ENCODE data around the gene HK2. TPM values are rescaled to one million over a fixed set of nuclear protein-coding genes. Genes with fewer than 3 reads are reported as not detected.
A peak's percentile ranks its signal among the peaks of the same experiment; 100 is the strongest.

HK2 gene
- polyA plus RNA-seq, 2 of the 4 experiments (the other 2 are of a cell fraction) = 0.37 to 1.2 TPM

- Histone ChIP-seq H3K4me2 (peak overlapping the region; percentile 4; the same call in 1 of the 3 replicates), H3K4me3 (no peak overlapping the region), H3K9me3 (no peaks in the 10 kb centered on the region), H3K27ac (0 out of 6 replicates have a peak overlapping the region, but pooled peaks of 1 of the 2 experiments have one; percentile 0), H3K4me1 (peaks cover 25% of the 10 kb centered on the region)
- ATAC-seq (no peak), DNase-seq (ENCODE audit: low read depth in 1 of 2, low spot score in 1 of 2) (no peak), FAIRE-seq (no peak)
- CTCF ChIA-PET = interaction anchor here (1.5 to 2.5 kb wide), 3 partner anchors 9 to 129 kb away, joined by 4 to 12 read pairs (median 12); no protein-coding TSS in a partner anchor
- TF ChIP-seq REST (IDR thresholded peaks at IDR 0.05) = no peak
- no peak for TF ChIP-seq RNF2 (IDR thresholded peaks at IDR 0.05; ENCODE audit: borderline replicate concordance, low read depth)
- no peak for TF ChIP-seq MAX (IDR thresholded peaks at IDR 0.05)
- TF ChIP-seq PBX3 (IDR thresholded peaks at IDR 0.05) = no peak
- no peak for TF ChIP-seq TFCP2L1 (CRISPR knock-in tag; IDR thresholded peaks at IDR 0.05)
- TF ChIP-seq RFX5 (IDR thresholded peaks at IDR 0.05) = no peak
- no peak for TF ChIP-seq JUN (IDR thresholded peaks at IDR 0.05)
- no peak for TF ChIP-seq NFE2L2 (conservative IDR thresholded peaks at IDR 0.05; ENCODE audit: low read length)
- TF ChIP-seq HOXB13 (CRISPR knock-in tag; IDR thresholded peaks at IDR 0.05; ENCODE audit: low read depth) = no peak
- TF ChIP-seq SREBF2 (IDR thresholded peaks at IDR 0.05) = no peak
- TF ChIP-seq ZNF302 (CRISPR knock-in tag; IDR thresholded peaks at IDR 0.05) = no peak
- TF ChIP-seq NPAS2 (CRISPR knock-in tag; IDR thresholded peaks at IDR 0.05; ENCODE audit: borderline replicate concordance) = no peak
- no peak for TF ChIP-seq EP300 (IDR thresholded peaks at IDR 0.05)
- TF ChIP-seq JUNB (IDR thresholded peaks at IDR 0.05) = no peak
- TF ChIP-seq CHD2 (IDR thresholded peaks at IDR 0.05; ENCODE audit: low read length, partially characterized antibody) = no peak
- TF ChIP-seq HOXB5 (CRISPR knock-in tag; IDR thresholded peaks at IDR 0.05) = no peak
- POLR2A ChIA-PET = no interaction called here
Observed at GRCh38 chr2:74843899-74844298, 10.0 kb downstream of the HK2 start.

GRCh38 chr2:74844752-74845151, 10.8 kb downstream of the HK2 start:
- CTCF ChIA-PET = interaction anchor here (1.4 to 2.5 kb wide), 4 partner anchors 8 to 130 kb away, joined by 4 to 12 read pairs (median 8); no protein-coding TSS in a partner anchor
- WGBS (ENCODE audit: missing lambda C conversion rate) = 93% methylated on average over 4 of the region's 4 CpGs
- POLR2A ChIA-PET = no interaction called here
- H3K4me1 ChIP-seq = peaks cover 25% of the 10 kb centered on the region
- H3K4me3 ChIP-seq = no peak overlapping the region
- no peak for DNase-seq (ENCODE audit: low read depth in 1 of 2, low spot score in 1 of 2)
- peak overlapping the region; percentile 45 for H3K4me2 ChIP-seq
- no peaks in the 10 kb centered on the region for H3K9me3 ChIP-seq
- TF ChIP-seq PBX3 (IDR thresholded peaks at IDR 0.05) (no peak), HEYL (CRISPR knock-in tag; IDR thresholded peaks at IDR 0.05) (no peak), CBX8 (IDR thresholded peaks at IDR 0.05) (no peak), RCOR1 (IDR thresholded peaks at IDR 0.05; ENCODE audit: low read depth, low read length) (no peak), JUN (IDR thresholded peaks at IDR 0.05) (no peak), NR3C1 (IDR thresholded peaks at IDR 0.05) (no peak), KDM1A (IDR thresholded peaks at IDR 0.05; ENCODE audit: low read depth) (no peak), BCL3 (IDR thresholded peaks at IDR 0.05) (no peak), POLR2A (IDR thresholded peaks at IDR 0.05; ENCODE audit: low read length) (no peak), FOSL2 (IDR thresholded peaks at IDR 0.05) (no peak), FOSL2 (CRISPR knock-in tag; IDR thresholded peaks at IDR 0.05) (no peak), MAFK (IDR thresholded peaks at IDR 0.05; ENCODE audit: partially characterized antibody) (no peak), CHD2 (IDR thresholded peaks at IDR 0.05; ENCODE audit: low read length, partially characterized antibody) (no peak), RAD21 (conservative IDR thresholded peaks at IDR 0.05 in 1 of 2, IDR thresholded peaks at IDR 0.05 in 1 of 2) (no peak), RARB (CRISPR knock-in tag; IDR thresholded peaks at IDR 0.05) (no peak), EHF (CRISPR knock-in tag; IDR thresholded peaks at IDR 0.05) (no peak)
- no peak for ATAC-seq
- peak overlapping the region; percentile 4 to 35; a peak in 4 of 6 replicates for H3K27ac ChIP-seq
- FAIRE-seq = no peak

All from A549 (cell line).